A673 (cell line): ENCODE results near the gene TNFSF12. TPM values are rescaled to one million over a fixed set of nuclear protein-coding genes. Genes with fewer than 3 reads are reported as not detected.

Experiments
- BruUV-seq: library from RNA; stranded (reverse); fragments of 400-500 nt; replicated peaks from 2 replicates; lab custom pipeline; 2021; lab: Mats Ljungman, UMichigan
- CTCF ChIA-PET: fragments of 300-600 bp; sonication (Branson Sonifier 250); formaldehyde crosslinking; loops from one replicate; lab custom pipeline; 2022; ENCODE audit warnings: antibody characterized with exemption; lab: Charles Lee
- POLR2A ChIA-PET: fragments of 300-600 bp; sonication (Branson Sonifier 250); formaldehyde crosslinking; loops from one replicate; lab custom pipeline; 2022; ENCODE audit warnings: antibody characterized with exemption; ENCODE audit not compliant: low non-redundant PET; lab: Charles Lee
- DNase-seq: peaks from one replicate; pipeline ENCODE4 v3.0.0-alpha.2; 2015; ENCODE audit warnings: low spot score
- H3K27ac ChIP-seq: fragments of 200-600 bp; sonication (generic); 2 replicates; pipeline ENCODE4 v1.5.1; 2016; ENCODE audit warnings: mixed run types, low read depth, mild to moderate bottlenecking, mixed read lengths, antibody characterized with exemption, low read length; ENCODE audit not compliant: poor library complexity, severe bottlenecking
- H3K27me3 ChIP-seq: fragments of 200-600 bp; sonication (generic); replicated peaks from 2 replicates; pipeline ENCODE4 v1.6.1; 2017; ENCODE audit warnings: mixed run types, low read depth, mild to moderate bottlenecking, mixed read lengths, antibody characterized with exemption, low read length; ENCODE audit not compliant: insufficient read depth, poor library complexity
- H3K36me3 ChIP-seq: fragments of 200-600 bp; sonication (generic); 2 replicates; pipeline ENCODE4 v1.6.1; 2016; ENCODE audit warnings: mixed run types, mild to moderate bottlenecking, mixed read lengths, antibody characterized with exemption, low read length; ENCODE audit not compliant: insufficient read depth, poor library complexity, severe bottlenecking
- H3K4me1 ChIP-seq: fragments of 200-600 bp; sonication (generic); 2 replicates; pipeline ENCODE4 v1.6.1; 2017; ENCODE audit warnings: mixed run types, mild to moderate bottlenecking, mixed read lengths, antibody characterized with exemption, low read length; ENCODE audit not compliant: insufficient read depth, poor library complexity, severe bottlenecking
- H3K4me3 ChIP-seq: fragments of 200-600 bp; sonication (generic); 2 replicates; pipeline ENCODE4 v1.5.1; 2016; ENCODE audit warnings: low read depth, mixed run types, mild to moderate bottlenecking, mixed read lengths, low read length; ENCODE audit not compliant: poor library complexity, severe bottlenecking
- H3K9me3 ChIP-seq: fragments of 200-600 bp; sonication (generic); 2 replicates; pipeline ENCODE4 v1.6.1; 2016; ENCODE audit warnings: mixed run types, low read depth, mild to moderate bottlenecking, mixed read lengths, antibody characterized with exemption, low read length; ENCODE audit not compliant: poor library complexity, severe bottlenecking
- CTCF ChIP-seq: fragments of 300-800, 200-600 bp; sonication (generic); conservative IDR thresholded peaks from 2 replicates; pipeline ENCODE4 v1.5.1; 2017; ENCODE audit warnings: low read depth, mild to moderate bottlenecking, antibody characterized with exemption, low read length, moderate library complexity, mixed read lengths
- EZH2 ChIP-seq: fragments of 200-600 bp; sonication (generic); IDR thresholded peaks from 2 replicates; pipeline ENCODE4 v1.6.1; 2017; ENCODE audit warnings: borderline replicate concordance, low read depth, mild to moderate bottlenecking, mixed read lengths, antibody characterized with exemption, low read length; ENCODE audit not compliant: poor library complexity, severe bottlenecking
- intact Hi-C: fragments of 100-400 bp; cut with micrococcal nuclease; formaldehyde crosslinking; loops from one replicate; pipeline ENCODE4 v1.10.0; 2022; ENCODE audit not compliant: unreplicated experiment
- total RNA-seq: library from RNA; stranded (reverse); gene quantifications from 2 replicates; pipeline ENCODE4 v1.2.3, GENCODE V29; 2021

The TNFSF12 gene
- total RNA-seq, 1 experiment from 2014 or later: 0.75 TPM

GRCh38 chr17:7575481-7575883 lies 26.6 kb downstream of the TNFSF12 start:
- H3K27ac ChIP-seq: peak overlapping the region; percentile 53
- intact Hi-C loops: no loop called here
- TF ChIP-seq CTCF (no peak), EZH2 (no peak)
- no peaks in the 10 kb centered on the region for H3K27me3 ChIP-seq
- ChIA-PET POLR2A (interaction anchor here (0.5 to 0.7 kb wide), 2 partner anchors 230 to 356 kb away, joined by 3 to 5 read pairs; partner anchors contain the start of gene TRAPPC1), CTCF (interaction anchor here (1.5 kb wide), 1 partner anchor 15 kb away, joined by 3 read pairs; no protein-coding TSS in a partner anchor)
- no TSS peak for BruUV-seq
- H3K9me3 ChIP-seq: no peaks in the 10 kb centered on the region
- DNase-seq: no peak
- H3K36me3 ChIP-seq: peaks cover 80% of the 10 kb centered on the region
- H3K4me3 ChIP-seq: peak overlapping the region; percentile 95
- peaks cover 35% of the 10 kb centered on the region for H3K4me1 ChIP-seq

GRCh38 chr17:7575959-7576358 lies 27.1 kb downstream of the TNFSF12 start:
- BruUV-seq: no TSS peak
- Histone ChIP-seq H3K4me3 (no peak overlapping the region), H3K27me3 (no peaks in the 10 kb centered on the region), H3K36me3 (peaks cover 78% of the 10 kb centered on the region), H3K27ac (peak overlapping the region; percentile 53), H3K4me1 (peaks cover 40% of the 10 kb centered on the region), H3K9me3 (no peaks in the 10 kb centered on the region)
- TF ChIP-seq EZH2 (no peak), CTCF (no peak)
- CTCF ChIA-PET: no interaction called here
- POLR2A ChIA-PET: interaction anchor here (0.5 to 0.7 kb wide), 2 partner anchors 230 to 356 kb away, joined by 3 to 5 read pairs; partner anchors contain the start of gene TRAPPC1
- DNase-seq: no peak
- intact Hi-C loops: no loop called here

- no TSS peak for BruUV-seq
- ChIA-PET POLR2A (no interaction called here), CTCF (interaction anchor here (0.9 kb wide), 1 partner anchor 16 kb away, joined by 3 read pairs; no protein-coding TSS in a partner anchor)
- no peaks in the 10 kb centered on the region for H3K9me3 ChIP-seq
- no peak for DNase-seq
- peaks cover 45% of the 10 kb centered on the region for H3K4me1 ChIP-seq
- H3K27me3 ChIP-seq: no peaks in the 10 kb centered on the region
- intact Hi-C loops: no loop called here
- TF ChIP-seq CTCF (no peak), EZH2 (no peak)
- H3K27ac ChIP-seq: peak overlapping the region; percentile 53
- H3K4me3 ChIP-seq: no peak overlapping the region
- peaks cover 73% of the 10 kb centered on the region for H3K36me3 ChIP-seq
Observed at GRCh38 chr17:7576432-7576937, 27.6 kb downstream of the TNFSF12 start.
